ENCODE measurements around the gene SYTL2.
"Not testable (repeated sequence)": the region's sequence is repeated elsewhere in the genome, so short reads cannot be mapped to it uniquely, and the experiment has no call there.

SYTL2 gene

DNA sequence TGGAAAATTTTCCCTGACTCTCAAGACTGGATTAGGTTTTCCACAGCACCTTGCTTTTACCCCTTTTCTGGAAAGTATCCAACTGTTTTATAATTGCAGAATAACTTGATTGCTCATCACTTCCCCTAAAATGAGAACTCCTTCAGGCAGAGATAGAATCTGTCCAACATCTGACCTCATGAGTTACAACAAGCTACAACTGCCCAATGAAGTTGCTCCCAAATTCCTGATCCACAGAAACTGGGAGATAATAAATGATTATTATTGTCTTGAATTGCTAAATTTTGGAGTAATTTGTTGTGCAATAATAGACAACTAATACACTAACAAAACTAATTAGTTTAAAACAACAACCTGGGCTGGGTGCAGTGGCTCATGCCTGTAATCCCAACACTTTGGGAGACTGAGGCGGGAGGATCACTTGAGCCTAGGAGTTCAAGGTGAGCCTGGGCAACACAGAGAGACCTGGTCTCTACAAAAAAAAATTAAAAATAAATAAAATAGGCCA lies 34.2 kb upstream of the SYTL2 start:
- H3K9ac ChIP-seq (ENCODE audit: low read length): no peak overlapping the region
- H3K4me1 ChIP-seq (ENCODE audit: insufficient read depth, low read length, severe bottlenecking): no peaks in the 10 kb centered on the region
- no peak overlapping the region for H3K4me3 ChIP-seq (ENCODE audit: low read depth, low read length, poor library complexity, severe bottlenecking)
- H3K79me2 ChIP-seq (ENCODE audit: insufficient read depth, low read length): no peaks in the 10 kb centered on the region
- H2AFZ ChIP-seq (ENCODE audit: low read length): no peak overlapping the region
- no peaks in the 10 kb centered on the region for H3K36me3 ChIP-seq (ENCODE audit: insufficient read depth, low read length)
- no peak for TF ChIP-seq EZH2 (IDR thresholded peaks at IDR 0.05; ENCODE audit: borderline replicate concordance, low read length)
- TF ChIP-seq, protein P1, sequence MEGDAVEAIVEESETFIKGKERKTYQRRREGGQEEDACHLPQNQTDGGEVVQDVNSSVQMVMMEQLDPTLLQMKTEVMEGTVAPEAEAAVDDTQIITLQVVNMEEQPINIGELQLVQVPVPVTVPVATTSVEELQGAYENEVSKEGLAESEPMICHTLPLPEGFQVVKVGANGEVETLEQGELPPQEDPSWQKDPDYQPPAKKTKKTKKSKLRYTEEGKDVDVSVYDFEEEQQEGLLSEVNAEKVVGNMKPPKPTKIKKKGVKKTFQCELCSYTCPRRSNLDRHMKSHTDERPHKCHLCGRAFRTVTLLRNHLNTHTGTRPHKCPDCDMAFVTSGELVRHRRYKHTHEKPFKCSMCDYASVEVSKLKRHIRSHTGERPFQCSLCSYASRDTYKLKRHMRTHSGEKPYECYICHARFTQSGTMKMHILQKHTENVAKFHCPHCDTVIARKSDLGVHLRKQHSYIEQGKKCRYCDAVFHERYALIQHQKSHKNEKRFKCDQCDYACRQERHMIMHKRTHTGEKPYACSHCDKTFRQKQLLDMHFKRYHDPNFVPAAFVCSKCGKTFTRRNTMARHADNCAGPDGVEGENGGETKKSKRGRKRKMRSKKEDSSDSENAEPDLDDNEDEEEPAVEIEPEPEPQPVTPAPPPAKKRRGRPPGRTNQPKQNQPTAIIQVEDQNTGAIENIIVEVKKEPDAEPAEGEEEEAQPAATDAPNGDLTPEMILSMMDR (IDR thresholded peaks at IDR 0.05; ENCODE audit: low read length): no peak
- H3K9me3 ChIP-seq (ENCODE audit: low read length): no peaks in the 10 kb centered on the region
- no peaks in the 10 kb centered on the region for H3F3A ChIP-seq (ENCODE audit: insufficient read depth, low read length)
- H3K4me2 ChIP-seq (ENCODE audit: low read length): no peak overlapping the region
- H3K9me2 ChIP-seq (ENCODE audit: low read depth, low read length): no peaks in the 10 kb centered on the region
- no peak overlapping the region for H3K27ac ChIP-seq (ENCODE audit: low read depth, low read length, poor library complexity, severe bottlenecking)
- H3K27me3 ChIP-seq (ENCODE audit: insufficient read depth, low read length): no peaks in the 10 kb centered on the region
- no peaks in the 10 kb centered on the region for H4K20me1 ChIP-seq (ENCODE audit: insufficient read depth, low read length)

- Histone ChIP-seq H3K4me3 (ENCODE audit: low read depth, low read length, poor library complexity, severe bottlenecking) (no peak overlapping the region), H3K27ac (ENCODE audit: low read depth, low read length, poor library complexity, severe bottlenecking) (no peak overlapping the region), H3K9ac (ENCODE audit: low read length) (no peak overlapping the region), H3K36me3 (ENCODE audit: insufficient read depth, low read length) (no peaks in the 10 kb centered on the region), H3K27me3 (ENCODE audit: insufficient read depth, low read length) (no peaks in the 10 kb centered on the region), H3F3A (ENCODE audit: insufficient read depth, low read length) (no peaks in the 10 kb centered on the region), H3K4me1 (ENCODE audit: insufficient read depth, low read length, severe bottlenecking) (no peaks in the 10 kb centered on the region), H3K9me3 (ENCODE audit: low read length) (no peaks in the 10 kb centered on the region), H3K4me2 (ENCODE audit: low read length) (no peak overlapping the region), H3K9me2 (ENCODE audit: low read depth, low read length) (no peaks in the 10 kb centered on the region), H2AFZ (ENCODE audit: low read length) (no peak overlapping the region), H3K79me2 (ENCODE audit: insufficient read depth, low read length) (no peaks in the 10 kb centered on the region), H4K20me1 (ENCODE audit: insufficient read depth, low read length) (no peaks in the 10 kb centered on the region)
- no peak for TF ChIP-seq EZH2 (IDR thresholded peaks at IDR 0.05; ENCODE audit: borderline replicate concordance, low read length)
- TF ChIP-seq, protein P1 (IDR thresholded peaks at IDR 0.05; ENCODE audit: low read length): no peak
These were observed 33.6 kb upstream of the SYTL2 start for GRCh38 chr11:85844439-85845123.

- Histone ChIP-seq H3K9me3 (ENCODE audit: low read length) (no peaks in the 10 kb centered on the region), H4K20me1 (ENCODE audit: insufficient read depth, low read length) (no peaks in the 10 kb centered on the region), H3F3A (ENCODE audit: insufficient read depth, low read length) (no peaks in the 10 kb centered on the region), H3K4me1 (ENCODE audit: insufficient read depth, low read length, severe bottlenecking) (no peaks in the 10 kb centered on the region), H2AFZ (ENCODE audit: low read length) (no peak overlapping the region), H3K4me2 (ENCODE audit: low read length) (no peak overlapping the region), H3K27ac (ENCODE audit: low read depth, low read length, poor library complexity, severe bottlenecking) (no peak overlapping the region), H3K4me3 (ENCODE audit: low read depth, low read length, poor library complexity, severe bottlenecking) (no peak overlapping the region), H3K79me2 (ENCODE audit: insufficient read depth, low read length) (no peaks in the 10 kb centered on the region), H3K27me3 (ENCODE audit: insufficient read depth, low read length) (no peaks in the 10 kb centered on the region), H3K9me2 (ENCODE audit: low read depth, low read length) (no peaks in the 10 kb centered on the region), H3K9ac (ENCODE audit: low read length) (no peak overlapping the region), H3K36me3 (ENCODE audit: insufficient read depth, low read length) (no peaks in the 10 kb centered on the region)
- no peak for TF ChIP-seq EZH2 (IDR thresholded peaks at IDR 0.05; ENCODE audit: borderline replicate concordance, low read length)
- TF ChIP-seq, protein P1 (IDR thresholded peaks at IDR 0.05; ENCODE audit: low read length): no peak
These were observed 33.0 kb upstream of the SYTL2 start for GRCh38 chr11:85843929-85844328.

- not testable (repeated sequence) for H3K27ac ChIP-seq (ENCODE audit: low read depth, low read length, poor library complexity, severe bottlenecking); H3F3A ChIP-seq (ENCODE audit: insufficient read depth, low read length); H3K4me2 ChIP-seq (ENCODE audit: low read length); H3K27me3 ChIP-seq (ENCODE audit: insufficient read depth, low read length); H3K9ac ChIP-seq (ENCODE audit: low read length); H3K4me3 ChIP-seq (ENCODE audit: low read depth, low read length, poor library complexity, severe bottlenecking); H3K9me2 ChIP-seq (ENCODE audit: low read depth, low read length); H3K4me1 ChIP-seq (ENCODE audit: insufficient read depth, low read length, severe bottlenecking); H3K9me3 ChIP-seq (ENCODE audit: low read length); H4K20me1 ChIP-seq (ENCODE audit: insufficient read depth, low read length); H2AFZ ChIP-seq (ENCODE audit: low read length); H3K36me3 ChIP-seq (ENCODE audit: insufficient read depth, low read length); H3K79me2 ChIP-seq (ENCODE audit: insufficient read depth, low read length)
These were observed 30.0 kb upstream of the SYTL2 start for GRCh38 chr11:85840932-85841331.

All from OCI-LY1 (cell line).